ENCODE results near the gene PRPSAP2.
"Not testable (repeated sequence)": the region's sequence is repeated elsewhere in the genome, so short reads cannot be mapped to it uniquely, and the experiment has no call there.

Gene PRPSAP2

DNA sequence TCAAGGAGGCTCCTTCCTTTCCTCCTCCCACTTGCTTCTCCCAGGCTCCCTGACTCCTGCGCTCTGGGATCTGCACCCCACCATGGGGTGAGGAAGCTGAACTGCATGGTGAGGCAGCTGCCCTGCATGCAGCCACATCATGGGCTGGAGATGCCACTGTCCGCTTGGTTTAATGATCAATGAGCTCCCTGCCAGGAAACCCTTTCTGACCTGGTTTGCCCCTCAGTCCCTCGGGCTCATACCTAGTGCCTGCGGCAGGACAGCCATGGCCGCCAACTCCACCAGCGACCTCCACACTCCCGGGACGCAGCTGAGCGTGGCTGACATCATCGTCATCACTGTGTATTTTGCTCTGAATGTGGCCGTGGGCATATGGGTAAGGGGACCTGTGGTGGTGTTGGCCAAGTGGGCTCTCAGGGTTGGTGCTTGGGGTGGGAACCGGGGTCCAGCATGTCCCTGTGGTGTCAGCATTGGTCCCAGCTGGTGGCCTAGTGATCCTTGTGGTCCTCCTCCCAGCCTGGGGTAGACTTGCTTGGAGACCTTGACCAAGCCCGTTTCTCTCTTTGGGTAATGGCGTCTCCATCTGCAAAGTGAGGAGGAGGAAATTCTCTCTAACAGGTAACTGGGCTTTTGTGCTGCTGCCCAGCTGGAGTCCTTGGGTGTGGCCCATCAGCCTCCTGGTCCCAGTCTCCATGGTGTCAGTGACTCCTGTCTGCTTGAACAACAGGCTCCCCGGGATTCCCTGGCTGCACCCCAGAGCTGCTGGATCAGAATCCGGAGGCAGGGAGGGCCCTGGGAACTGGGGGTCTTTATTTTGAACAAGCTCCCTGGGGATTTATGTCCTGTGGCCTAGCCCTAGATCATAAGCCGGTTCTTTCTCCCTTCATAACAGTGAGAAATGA is 94.3 kb downstream of the PRPSAP2 start, which contains the start of gene SLC5A10:
Gene SLC5A10 (plus strand): TSS at position 225 of the 902 bp plus-strand sequence. CDS start 41 bp downstream, at position 266.
- TF ChIP-seq, protein P1, sequence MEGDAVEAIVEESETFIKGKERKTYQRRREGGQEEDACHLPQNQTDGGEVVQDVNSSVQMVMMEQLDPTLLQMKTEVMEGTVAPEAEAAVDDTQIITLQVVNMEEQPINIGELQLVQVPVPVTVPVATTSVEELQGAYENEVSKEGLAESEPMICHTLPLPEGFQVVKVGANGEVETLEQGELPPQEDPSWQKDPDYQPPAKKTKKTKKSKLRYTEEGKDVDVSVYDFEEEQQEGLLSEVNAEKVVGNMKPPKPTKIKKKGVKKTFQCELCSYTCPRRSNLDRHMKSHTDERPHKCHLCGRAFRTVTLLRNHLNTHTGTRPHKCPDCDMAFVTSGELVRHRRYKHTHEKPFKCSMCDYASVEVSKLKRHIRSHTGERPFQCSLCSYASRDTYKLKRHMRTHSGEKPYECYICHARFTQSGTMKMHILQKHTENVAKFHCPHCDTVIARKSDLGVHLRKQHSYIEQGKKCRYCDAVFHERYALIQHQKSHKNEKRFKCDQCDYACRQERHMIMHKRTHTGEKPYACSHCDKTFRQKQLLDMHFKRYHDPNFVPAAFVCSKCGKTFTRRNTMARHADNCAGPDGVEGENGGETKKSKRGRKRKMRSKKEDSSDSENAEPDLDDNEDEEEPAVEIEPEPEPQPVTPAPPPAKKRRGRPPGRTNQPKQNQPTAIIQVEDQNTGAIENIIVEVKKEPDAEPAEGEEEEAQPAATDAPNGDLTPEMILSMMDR (IDR thresholded peaks at IDR 0.05; ENCODE audit: insufficient read depth, low read length, poor library complexity, severe bottlenecking), result peak; percentile 29
- no peaks in the 10 kb centered on the region for H3K27me3 ChIP-seq (replicated peaks; ENCODE audit: control insufficient read depth, insufficient read depth, low read length)
- no peaks in the 10 kb centered on the region for H3K36me3 ChIP-seq (ENCODE audit: control insufficient read depth, insufficient read depth, low read length)
- H3K4me3 ChIP-seq (replicated peaks; ENCODE audit: low read depth, low read length), result no peak within 1 kb of the TSS
- no peak for DNase-seq (ENCODE audit: extremely low read depth, insufficient read length)

DNA sequence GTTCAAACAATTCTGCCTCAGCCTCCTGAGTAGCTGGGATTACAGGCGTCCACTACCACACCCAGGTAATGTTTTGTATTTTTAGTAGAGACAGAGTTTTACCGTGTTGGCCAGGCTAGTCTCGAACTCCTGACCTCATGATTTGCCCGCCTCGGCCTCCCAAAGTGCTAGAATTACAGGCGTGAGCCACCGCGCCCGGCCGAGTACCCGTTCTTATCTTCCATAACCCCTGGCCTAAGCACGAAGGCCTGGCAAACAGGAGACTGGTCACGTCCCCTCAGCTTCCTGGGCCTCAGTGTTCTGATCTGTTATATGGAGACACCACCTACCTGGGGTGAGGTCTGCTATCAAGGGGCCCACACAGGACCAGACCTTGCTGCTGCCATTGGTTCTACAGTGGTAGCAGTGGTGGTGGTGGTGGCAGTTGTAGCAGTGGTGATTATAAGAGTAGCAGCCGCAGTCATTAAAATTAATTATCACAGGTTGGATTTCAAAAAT is 95.3 kb downstream of the PRPSAP2 start:
- Histone ChIP-seq H3K4me3 (replicated peaks; ENCODE audit: low read depth, low read length) (no peak overlapping the region), H3K36me3 (ENCODE audit: control insufficient read depth, insufficient read depth, low read length) (no peaks in the 10 kb centered on the region), H3K27me3 (replicated peaks; ENCODE audit: control insufficient read depth, insufficient read depth, low read length) (no peaks in the 10 kb centered on the region)
- no peak for DNase-seq (ENCODE audit: extremely low read depth, insufficient read length)
- TF ChIP-seq, protein P1 (IDR thresholded peaks at IDR 0.05; ENCODE audit: insufficient read depth, low read length, poor library complexity, severe bottlenecking), result no peak

DNA sequence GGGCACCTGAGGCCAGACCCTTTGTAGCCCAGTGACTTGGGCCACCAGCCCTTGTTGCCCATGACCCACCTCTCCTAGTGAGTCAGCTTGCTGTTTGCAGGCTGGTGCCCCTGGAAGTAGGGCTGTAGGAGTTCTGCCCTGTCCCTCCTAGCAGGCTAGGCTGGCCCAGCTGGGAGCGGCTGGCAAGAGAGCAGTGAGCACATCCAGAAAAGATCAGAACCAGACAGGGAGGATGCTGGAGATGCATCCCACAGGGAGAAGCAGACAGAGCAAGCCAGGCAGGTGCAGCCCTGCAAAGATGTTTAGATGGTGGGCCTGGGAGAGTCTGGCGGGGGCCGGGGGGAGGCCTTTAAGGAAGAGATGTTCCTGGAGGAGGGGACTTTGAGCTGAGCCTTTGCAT is 96.4 kb downstream of the PRPSAP2 start:
- no peak for DNase-seq (ENCODE audit: extremely low read depth, insufficient read length)
- TF ChIP-seq, protein P1 (IDR thresholded peaks at IDR 0.05; ENCODE audit: insufficient read depth, low read length, poor library complexity, severe bottlenecking), result no peak
- Histone ChIP-seq H3K27me3 (replicated peaks; ENCODE audit: control insufficient read depth, insufficient read depth, low read length) (no peaks in the 10 kb centered on the region), H3K36me3 (ENCODE audit: control insufficient read depth, insufficient read depth, low read length) (no peaks in the 10 kb centered on the region), H3K4me3 (replicated peaks; ENCODE audit: low read depth, low read length) (no peak overlapping the region)

DNA sequence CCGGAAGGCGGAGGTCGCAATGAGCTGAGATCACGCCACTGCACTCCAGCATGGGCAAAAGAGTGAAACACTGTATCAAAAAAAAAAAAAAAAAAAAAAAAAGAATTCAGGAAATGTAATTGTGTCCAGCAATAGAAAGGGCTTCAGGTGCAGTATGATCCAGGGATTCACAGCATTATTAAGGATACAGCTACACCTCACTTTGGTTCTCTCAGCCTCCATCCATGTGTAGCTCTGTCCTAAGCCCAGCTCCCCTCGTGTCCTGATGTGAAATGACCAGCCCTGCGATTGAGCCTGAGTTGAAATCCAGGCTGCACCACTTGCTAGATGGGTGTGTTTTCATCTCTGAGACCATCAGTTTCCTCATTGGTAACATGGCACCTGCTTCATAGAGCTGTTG is 97.1 kb downstream of the PRPSAP2 start:
- no peak for DNase-seq (ENCODE audit: extremely low read depth, insufficient read length)
- Histone ChIP-seq H3K27me3 (replicated peaks; ENCODE audit: control insufficient read depth, insufficient read depth, low read length) (no peaks in the 10 kb centered on the region), H3K36me3 (ENCODE audit: control insufficient read depth, insufficient read depth, low read length) (no peaks in the 10 kb centered on the region), H3K4me3 (replicated peaks; ENCODE audit: low read depth, low read length) (no peak overlapping the region)
- TF ChIP-seq, protein P1 (IDR thresholded peaks at IDR 0.05; ENCODE audit: insufficient read depth, low read length, poor library complexity, severe bottlenecking), result no peak

DNA sequence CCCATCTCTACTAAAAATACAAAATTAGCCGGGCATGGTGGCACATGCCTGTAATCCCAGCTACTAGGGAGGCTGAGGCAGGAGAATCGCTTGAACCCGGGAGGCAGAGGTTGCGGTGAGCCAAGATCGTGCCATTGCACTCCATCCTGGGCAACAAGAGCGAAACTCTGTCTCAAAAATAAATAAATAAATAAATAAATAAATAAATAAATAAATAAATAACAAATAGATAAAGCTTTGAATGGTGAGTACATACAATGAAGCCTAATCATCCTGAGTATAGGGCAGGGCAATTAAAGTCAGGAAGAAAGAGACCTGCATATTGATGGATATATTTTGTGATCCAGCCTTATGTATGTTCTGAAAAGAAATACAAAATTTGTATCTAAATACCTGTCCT is 98.1 kb downstream of the PRPSAP2 start:
- not testable (repeated sequence) for DNase-seq (ENCODE audit: extremely low read depth, insufficient read length); H3K4me3 ChIP-seq (replicated peaks; ENCODE audit: low read depth, low read length); H3K27me3 ChIP-seq (replicated peaks; ENCODE audit: control insufficient read depth, insufficient read depth, low read length); H3K36me3 ChIP-seq (ENCODE audit: control insufficient read depth, insufficient read depth, low read length)

DNA sequence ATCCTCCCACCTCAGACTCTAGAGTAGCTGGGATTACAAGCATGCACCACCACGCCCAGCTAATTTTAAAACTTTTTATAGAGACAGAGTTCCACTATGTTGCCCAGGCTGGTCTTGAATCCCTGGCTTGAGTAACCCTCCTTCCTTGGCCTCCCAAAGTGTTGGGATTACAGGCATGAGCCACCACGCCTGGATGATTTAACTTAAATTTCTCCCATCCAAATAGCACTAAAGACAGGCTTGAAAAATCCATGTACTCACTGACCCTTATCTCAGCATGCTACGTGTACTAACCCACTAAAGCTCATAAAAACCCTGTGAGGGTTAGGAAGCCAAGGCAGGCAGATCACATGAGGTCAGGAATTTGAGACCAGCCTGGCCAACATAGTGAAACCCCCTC is 98.7 kb downstream of the PRPSAP2 start:
- DNase-seq (ENCODE audit: extremely low read depth, insufficient read length), result no peak
- Histone ChIP-seq H3K4me3 (replicated peaks; ENCODE audit: low read depth, low read length) (no peak overlapping the region), H3K36me3 (ENCODE audit: control insufficient read depth, insufficient read depth, low read length) (no peaks in the 10 kb centered on the region), H3K27me3 (replicated peaks; ENCODE audit: control insufficient read depth, insufficient read depth, low read length) (no peaks in the 10 kb centered on the region)
- TF ChIP-seq, protein P1 (IDR thresholded peaks at IDR 0.05; ENCODE audit: insufficient read depth, low read length, poor library complexity, severe bottlenecking), result no peak
